NCI-H2196 (cell line): ENCODE results near the gene PIK3C2B.

Experiments
- DNase-seq: peaks from one replicate; lab custom pipeline; 2025; ENCODE audit not compliant: unreplicated experiment; lab: John Stamatoyannopoulos, UW

The PIK3C2B gene

GRCh38 chr1:204463125-204464060 is 31.2 kb downstream of the PIK3C2B start:
- DNase-seq = no peak

GRCh38 chr1:204462229-204462561 is 32.4 kb downstream of the PIK3C2B start:
- no peak for DNase-seq

GRCh38 chr1:204461331-204462228 is 33.0 kb downstream of the PIK3C2B start:
- DNase-seq = no peak

GRCh38 chr1:204460346-204460745 is 34.3 kb downstream of the PIK3C2B start:
- no peak for DNase-seq

- DNase-seq = no peak
These were observed 34.9 kb downstream of the PIK3C2B start for GRCh38 chr1:204459706-204460105.

- DNase-seq = no peak
These were observed 36.9 kb downstream of the PIK3C2B start for GRCh38 chr1:204457666-204458065.

DNA sequence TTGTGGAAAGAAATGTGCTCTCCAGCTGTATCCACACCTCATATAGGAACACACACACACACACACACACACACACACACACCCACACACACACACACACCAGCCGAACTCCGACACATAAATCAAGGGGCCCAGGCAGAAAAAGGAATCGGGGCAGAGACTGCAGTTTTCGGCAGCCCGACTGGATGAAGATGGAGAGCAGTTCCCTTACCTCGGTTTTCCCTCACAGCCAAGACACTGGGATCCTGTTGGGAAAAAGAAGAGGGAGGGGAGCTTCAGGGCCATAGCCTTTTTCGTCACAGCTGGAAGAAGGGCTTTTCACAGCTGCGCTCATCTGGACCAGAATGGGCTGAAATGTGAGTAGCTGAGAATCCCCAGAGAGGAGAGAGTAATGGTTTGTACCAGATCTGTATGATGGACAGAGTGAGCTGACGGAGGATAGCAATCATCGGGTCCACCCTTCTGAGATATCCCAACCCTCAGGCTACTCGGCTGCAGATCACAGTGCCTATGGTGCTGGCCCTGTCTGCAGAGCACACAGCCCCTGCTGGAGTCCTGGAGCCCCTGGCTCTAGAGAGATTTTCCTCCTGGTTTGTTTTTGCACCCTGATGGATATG is 37.7 kb downstream of the PIK3C2B start:
- no peak for DNase-seq

- no peak for DNase-seq
These were observed 38.8 kb downstream of the PIK3C2B start for GRCh38 chr1:204455831-204456145.

DNA sequence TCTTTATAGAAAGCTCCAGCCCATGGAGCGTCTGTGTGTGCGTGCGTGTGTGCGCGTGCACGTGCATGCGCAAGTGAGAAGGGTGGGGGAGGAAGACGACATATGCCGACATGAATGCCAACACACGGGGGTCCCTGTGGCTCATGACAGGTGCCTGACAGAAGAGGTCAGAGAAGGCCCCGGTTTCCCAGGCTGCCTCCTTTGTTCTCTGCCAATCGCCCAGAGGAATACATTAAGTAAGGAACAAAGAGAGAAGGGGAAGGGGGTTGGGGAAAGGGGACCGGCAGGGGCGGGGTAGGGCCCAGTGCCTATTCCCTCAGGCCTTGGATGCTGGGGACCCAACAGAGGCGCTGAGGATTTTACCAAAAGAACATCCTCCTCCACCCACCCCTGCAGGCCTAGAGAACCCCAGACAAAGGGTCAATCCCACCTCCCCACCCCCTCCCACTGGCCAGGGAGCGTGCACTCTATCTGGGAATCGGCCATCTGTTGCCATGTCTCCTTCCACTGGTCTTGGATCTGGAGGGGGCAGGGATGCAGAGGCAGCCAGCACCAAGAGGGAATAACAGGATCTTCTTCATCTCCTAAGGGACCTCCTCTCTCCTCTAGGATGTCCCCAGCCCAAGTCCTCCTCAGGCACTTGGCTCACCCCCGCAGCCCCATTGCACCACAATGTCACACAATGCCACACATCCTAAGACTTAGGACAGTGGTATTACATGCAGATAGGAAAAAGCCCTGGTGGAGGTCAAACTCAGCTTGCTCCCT is 39.4 kb downstream of the PIK3C2B start:
- no peak for DNase-seq

DNA sequence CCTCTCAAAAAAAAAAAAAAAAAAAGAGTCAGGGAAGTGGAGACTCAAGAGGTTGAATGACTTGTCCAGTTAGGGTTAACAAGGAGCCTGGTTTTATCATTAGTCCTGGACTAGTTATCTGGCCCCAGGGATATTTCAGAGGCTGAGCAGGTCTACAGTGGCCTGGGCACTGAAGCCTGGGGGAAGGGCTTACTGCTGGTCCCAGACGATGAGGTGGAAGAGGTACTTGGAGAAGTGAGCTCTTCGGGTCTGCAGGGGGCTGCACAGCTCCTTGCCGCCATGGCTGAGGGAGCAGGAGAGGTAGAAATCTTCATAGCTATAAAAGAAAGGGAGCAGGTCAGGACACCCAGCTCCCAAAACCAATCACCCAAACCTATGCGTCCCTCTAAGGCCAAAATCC is 40.1 kb downstream of the PIK3C2B start:
- DNase-seq = no peak

- DNase-seq = no peak
These were observed 41.3 kb downstream of the PIK3C2B start for GRCh38 chr1:204453141-204453772.

DNA sequence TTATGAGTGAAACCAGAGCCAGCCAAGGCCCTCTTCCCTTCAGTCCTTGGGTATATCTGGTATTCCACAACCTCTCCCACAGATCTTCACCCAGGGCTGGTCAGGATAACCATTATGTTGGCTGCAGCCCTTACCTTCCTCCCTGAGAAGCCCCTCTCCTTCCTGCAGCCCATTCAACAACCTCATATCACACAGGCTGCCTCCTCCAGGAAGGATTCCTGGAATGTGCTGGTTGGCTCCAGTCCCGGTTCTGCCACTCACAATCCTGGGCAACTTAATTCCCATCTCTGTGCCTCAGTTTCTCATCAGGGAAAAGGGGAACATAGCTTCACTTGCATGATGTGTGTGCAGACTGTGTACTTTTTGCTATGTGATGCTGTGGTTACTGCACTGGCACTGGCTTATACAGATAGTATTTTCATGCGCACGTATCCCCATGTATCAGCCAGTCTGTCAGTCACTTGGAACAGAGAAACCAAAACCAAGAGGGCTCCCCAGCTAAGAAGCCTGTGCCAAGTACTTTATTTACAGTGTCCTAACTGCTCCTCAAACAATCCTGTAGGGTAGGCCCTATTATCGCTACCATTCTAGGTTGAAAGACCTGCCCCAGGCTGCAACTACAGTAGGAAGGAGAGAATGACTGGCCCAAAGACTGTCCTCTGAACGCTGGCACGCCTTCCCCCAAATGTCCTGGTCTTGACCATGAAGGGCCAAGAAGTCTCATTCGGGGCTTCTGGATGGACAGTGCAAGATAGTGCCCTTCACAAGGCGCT is 43.1 kb downstream of the PIK3C2B start:
- no peak for DNase-seq

GRCh38 chr1:204450461-204451257 is 43.9 kb downstream of the PIK3C2B start:
- no peak for DNase-seq

DNA sequence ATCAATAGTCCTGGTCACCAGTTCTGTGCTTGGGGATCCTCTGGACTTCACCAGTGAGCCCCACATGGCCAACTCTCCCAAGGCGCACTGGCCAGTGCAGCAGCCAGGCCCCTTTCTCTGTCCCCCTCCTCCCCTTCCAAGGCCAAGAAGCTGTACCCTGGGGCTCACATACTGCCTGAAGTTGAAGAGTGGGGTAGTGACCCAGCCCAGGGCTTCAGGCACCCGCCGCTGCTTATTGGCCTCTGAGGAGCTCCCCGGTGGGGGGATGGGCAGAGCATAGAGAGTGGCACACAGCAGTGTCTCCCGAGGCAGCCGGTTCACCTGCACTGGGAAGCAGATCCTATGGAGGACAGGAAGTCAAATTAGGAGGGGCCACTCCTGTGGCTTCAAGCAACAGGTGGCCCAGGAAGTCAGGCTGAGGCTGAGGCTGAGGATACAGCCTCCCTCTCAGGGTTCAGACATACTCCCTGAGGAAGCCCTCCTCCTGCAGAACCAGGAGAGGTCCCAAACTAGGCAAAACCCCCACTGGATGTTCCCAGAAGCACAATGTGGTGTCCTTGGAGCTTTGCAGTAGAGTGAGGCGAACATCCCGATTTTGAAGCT is 44.8 kb downstream of the PIK3C2B start:
- DNase-seq = no peak

DNA sequence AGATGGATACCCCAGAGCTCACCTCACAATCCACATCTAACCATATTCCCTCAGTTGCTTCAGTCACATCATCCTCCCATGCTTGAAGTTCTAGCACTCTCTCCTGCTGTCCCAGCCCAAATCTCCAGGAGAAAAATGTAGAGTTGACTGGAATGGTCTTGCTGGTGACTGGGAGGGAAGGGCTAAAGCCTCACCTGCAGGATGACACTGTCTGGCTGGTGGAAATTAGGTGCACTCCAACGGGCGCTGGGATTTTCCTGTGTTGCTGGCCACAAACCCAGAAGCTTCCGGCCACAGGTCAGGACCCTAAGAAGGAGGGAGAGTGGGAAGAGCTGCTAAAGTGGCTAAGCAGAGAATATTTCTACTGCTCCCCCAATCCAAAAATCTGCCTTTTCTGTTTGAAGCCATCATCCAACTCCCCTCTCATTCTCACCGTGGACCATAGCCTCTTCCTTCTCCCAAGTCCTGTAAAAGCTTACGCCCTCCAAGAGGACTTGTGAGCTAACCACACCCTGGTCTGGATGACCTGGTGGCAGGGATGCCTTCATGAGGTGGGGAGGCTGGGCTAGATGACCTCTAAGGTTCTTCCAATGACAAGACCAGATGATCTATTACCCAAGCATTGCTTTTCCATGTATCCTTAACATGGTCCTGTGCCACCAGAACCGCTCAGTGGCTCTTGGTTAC is 45.5 kb downstream of the PIK3C2B start:
- DNase-seq = no peak

DNA sequence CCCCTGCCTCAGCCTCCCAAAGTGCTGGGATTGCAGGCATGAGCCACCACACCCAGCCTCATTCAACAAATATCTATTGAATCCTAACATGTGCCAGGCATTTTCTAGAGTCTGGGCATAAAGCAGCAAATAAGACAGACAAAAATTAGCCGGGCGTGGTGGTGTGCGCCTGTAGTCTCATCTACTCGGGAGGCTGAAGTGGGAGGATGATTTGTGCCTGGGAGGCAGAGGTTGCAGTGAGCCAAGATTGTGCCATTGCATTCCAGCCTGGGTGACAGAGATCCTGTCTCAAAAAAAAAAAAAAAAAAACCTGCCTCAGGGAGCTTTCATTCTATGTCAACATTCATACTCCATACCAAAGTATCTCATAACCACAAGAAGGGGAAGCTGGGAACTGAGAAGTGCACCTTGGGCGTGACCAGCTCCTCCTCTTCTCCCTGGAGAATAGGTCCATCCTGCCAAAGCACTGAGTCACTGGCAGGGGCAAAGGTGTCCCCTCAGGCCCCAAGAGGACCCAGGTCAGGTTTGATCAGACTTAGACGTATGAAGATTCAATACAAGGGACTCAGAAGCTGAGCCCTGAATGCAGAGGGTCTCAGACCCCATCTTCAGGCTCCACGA is 46.2 kb downstream of the PIK3C2B start:
- DNase-seq = no peak

DNA sequence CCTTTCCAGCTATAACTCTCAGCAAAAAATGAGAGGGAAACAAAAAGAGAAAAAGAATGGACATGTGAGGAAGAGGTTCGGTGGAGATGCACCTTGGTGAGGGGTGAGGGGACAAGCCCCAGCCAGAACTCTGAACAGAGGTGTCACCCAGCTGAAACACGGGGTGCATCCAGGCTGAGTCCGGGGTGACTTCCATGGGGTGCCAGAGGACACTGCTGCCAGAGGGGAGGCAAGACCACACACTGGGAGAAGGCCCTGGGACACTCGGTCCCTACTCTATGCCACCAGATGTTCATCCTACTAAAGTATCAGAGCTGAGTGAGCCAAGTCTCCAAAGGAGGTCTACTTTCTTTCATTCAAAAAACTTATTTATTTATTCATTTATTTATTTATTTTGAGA is 46.9 kb downstream of the PIK3C2B start:
- no peak for DNase-seq

GRCh38 chr1:204447190-204447589 is 47.4 kb downstream of the PIK3C2B start:
- no peak for DNase-seq
